ENCODE results near the gene UBE2E3.

The UBE2E3 gene

GRCh38 chr2:181107628-181107945 lies 127.2 kb downstream of the UBE2E3 start:
- DNase-seq (ENCODE audit: low spot score): no peak
- TF ChIP-seq CTCF (IDR thresholded peaks at IDR 0.05; ENCODE audit: borderline replicate concordance, control extremely low read depth, extremely low read depth, insufficient read depth, missing control alignments): no peak
- in situ Hi-C loops (cut with MboI; ENCODE audit: low sequenced_read_pairs, unreplicated experiment): loop anchor here (5.0 to 10.0 kb wide), 3 partner anchors 127 to 350 kb away; partner anchors contain the start of gene ITGA4

- no peak for DNase-seq (ENCODE audit: low spot score)
- in situ Hi-C loops (cut with MboI; ENCODE audit: low sequenced_read_pairs, unreplicated experiment): no loop called here
Measured at GRCh38 chr2:181111059-181111458, 130.7 kb downstream of the UBE2E3 start.

GRCh38 chr2:181112916-181113315 lies 132.5 kb downstream of the UBE2E3 start:
- no peak for TF ChIP-seq CTCF (IDR thresholded peaks at IDR 0.05; ENCODE audit: borderline replicate concordance, control extremely low read depth, extremely low read depth, insufficient read depth, missing control alignments)
- in situ Hi-C loops (cut with MboI; ENCODE audit: low sequenced_read_pairs, unreplicated experiment): no loop called here
- DNase-seq (ENCODE audit: low spot score): no peak

More at GRCh38 chr2:181111059-181111458, 130.7 kb downstream of the UBE2E3 start:
- TF ChIP-seq CTCF (IDR thresholded peaks at IDR 0.05; ENCODE audit: borderline replicate concordance, control extremely low read depth, extremely low read depth, insufficient read depth, missing control alignments): no peak
